ENCODE measurements around the gene CDC14A.

Gene CDC14A

GRCh38 chr1:100346387-100346786 is 5.9 kb upstream of the CDC14A start:
- Histone ChIP-seq H3K27me3 (ENCODE audit: control insufficient read depth in 1 of 2, insufficient read depth in 1 of 2, low read length in 2 of 2) (no peaks in the 10 kb centered on the region), H3K18ac (ENCODE audit: low read depth in 1 of 2, low read length in 2 of 2) (no peak overlapping the region), H3K23ac (ENCODE audit: low read length in 2 of 2) (no peak overlapping the region), H3K36me3 (ENCODE audit: control insufficient read depth in 1 of 2, insufficient read depth in 2 of 2, low read depth in 1 of 2, low read length in 2 of 2) (no peaks in the 10 kb centered on the region), H4K8ac (ENCODE audit: low read length) (no peak overlapping the region), H2AFZ (ENCODE audit: low read depth, low read length) (no peak overlapping the region), H2BK120ac (ENCODE audit: low read depth, low read length) (no peak overlapping the region), H3K4ac (ENCODE audit: low read depth in 1 of 2, low read length in 2 of 2) (no peak overlapping the region), H2BK5ac (ENCODE audit: low read depth, low read length, poor library complexity, severe bottlenecking) (no peak overlapping the region), H3K9me3 (ENCODE audit: control insufficient read depth, low read length) (no peaks in the 10 kb centered on the region), H3K4me1 (ENCODE audit: control insufficient read depth, insufficient read depth, low read depth, low read length) (peaks cover 3% of the 10 kb centered on the region), H2BK15ac (ENCODE audit: low read depth, poor library complexity, severe bottlenecking) (no peak overlapping the region), H3K14ac (ENCODE audit: low read length in 2 of 2) (no peak overlapping the region), H3K4me2 (ENCODE audit: low read length, poor library complexity, severe bottlenecking) (no peak overlapping the region), H3K79me1 (replicated peaks; ENCODE audit: low read length, poor library complexity, severe bottlenecking) (no peaks in the 10 kb centered on the region), H3K4me3 (ENCODE audit: insufficient read depth in 1 of 2, low read depth in 1 of 2, low read length in 2 of 2) (no peak overlapping the region), H3K27ac (ENCODE audit: low read length, poor library complexity, severe bottlenecking) (no peak overlapping the region), H4K91ac (ENCODE audit: low read length) (no peak overlapping the region), H2AK5ac (ENCODE audit: low read length, severe bottlenecking) (no peak overlapping the region), H3K9ac (ENCODE audit: low read length) (no peak overlapping the region), H2BK12ac (ENCODE audit: low read length in 2 of 2) (no peak overlapping the region)
- DNase-seq, result no peak
- WGBS, result 89% methylated on average over 1 of the region's 2 CpGs

GRCh38 chr1:100347009-100347966 is 5.0 kb upstream of the CDC14A start:
- Histone ChIP-seq H4K91ac (ENCODE audit: low read length) (no peak overlapping the region), H2AFZ (ENCODE audit: low read depth, low read length) (no peak overlapping the region), H3K79me1 (replicated peaks; ENCODE audit: low read length, poor library complexity, severe bottlenecking) (no peaks in the 10 kb centered on the region), H3K4me3 (ENCODE audit: insufficient read depth in 1 of 2, low read depth in 1 of 2, low read length in 2 of 2) (no peak overlapping the region), H3K9ac (ENCODE audit: low read length) (no peak overlapping the region), H3K27me3 (ENCODE audit: control insufficient read depth in 1 of 2, insufficient read depth in 1 of 2, low read length in 2 of 2) (no peaks in the 10 kb centered on the region), H2BK12ac (ENCODE audit: low read length in 2 of 2) (no peak overlapping the region), H3K23ac (ENCODE audit: low read length in 2 of 2) (no peak overlapping the region), H3K27ac (ENCODE audit: low read length, poor library complexity, severe bottlenecking) (no peak overlapping the region), H2BK120ac (ENCODE audit: low read depth, low read length) (no peak overlapping the region), H3K4me2 (ENCODE audit: low read length, poor library complexity, severe bottlenecking) (no peak overlapping the region), H2AK5ac (ENCODE audit: low read length, severe bottlenecking) (no peak overlapping the region), H2BK5ac (ENCODE audit: low read depth, low read length, poor library complexity, severe bottlenecking) (no peak overlapping the region), H3K18ac (ENCODE audit: low read depth in 1 of 2, low read length in 2 of 2) (no peak overlapping the region), H3K36me3 (ENCODE audit: control insufficient read depth in 1 of 2, insufficient read depth in 2 of 2, low read depth in 1 of 2, low read length in 2 of 2) (no peaks in the 10 kb centered on the region), H2BK15ac (ENCODE audit: low read depth, poor library complexity, severe bottlenecking) (no peak overlapping the region), H3K4me1 (ENCODE audit: control insufficient read depth, insufficient read depth, low read depth, low read length) (peaks cover 3% of the 10 kb centered on the region), H3K14ac (ENCODE audit: low read length in 2 of 2) (no peak overlapping the region), H4K8ac (ENCODE audit: low read length) (no peak overlapping the region), H3K9me3 (ENCODE audit: control insufficient read depth, low read length) (no peaks in the 10 kb centered on the region), H3K4ac (ENCODE audit: low read depth in 1 of 2, low read length in 2 of 2) (no peak overlapping the region)
- peak; percentile 5 for DNase-seq
- WGBS, result 89% methylated on average over 2 of the region's 5 CpGs

GRCh38 chr1:100348549-100349144 is 3.7 kb upstream of the CDC14A start:
- H3K79me1 ChIP-seq (replicated peaks; ENCODE audit: low read length, poor library complexity, severe bottlenecking), result peaks cover 11% of the 10 kb centered on the region
- H3K9ac ChIP-seq (ENCODE audit: low read length), result no peak overlapping the region
- 94% methylated on average over 9 of the region's 9 CpGs for WGBS
- no peak overlapping the region for H3K18ac ChIP-seq (ENCODE audit: low read depth in 1 of 2, low read length in 2 of 2)
- H3K23ac ChIP-seq (ENCODE audit: low read length in 2 of 2), result no peak overlapping the region
- H3K4me3 ChIP-seq (ENCODE audit: insufficient read depth in 1 of 2, low read depth in 1 of 2, low read length in 2 of 2), result no peak overlapping the region
- H2BK120ac ChIP-seq (ENCODE audit: low read depth, low read length), result no peak overlapping the region
- no peak overlapping the region for H4K91ac ChIP-seq (ENCODE audit: low read length)
- peaks cover 8% of the 10 kb centered on the region for H3K4me1 ChIP-seq (ENCODE audit: control insufficient read depth, insufficient read depth, low read depth, low read length)
- no peak overlapping the region for H2BK5ac ChIP-seq (ENCODE audit: low read depth, low read length, poor library complexity, severe bottlenecking)
- no peak overlapping the region for H3K4me2 ChIP-seq (ENCODE audit: low read length, poor library complexity, severe bottlenecking)
- no peak overlapping the region for H2BK12ac ChIP-seq (ENCODE audit: low read length in 2 of 2)
- H3K14ac ChIP-seq (ENCODE audit: low read length in 2 of 2), result no peak overlapping the region
- H2AK5ac ChIP-seq (ENCODE audit: low read length, severe bottlenecking), result no peak overlapping the region
- no peaks in the 10 kb centered on the region for H3K36me3 ChIP-seq (ENCODE audit: control insufficient read depth in 1 of 2, insufficient read depth in 2 of 2, low read depth in 1 of 2, low read length in 2 of 2)
- H3K27me3 ChIP-seq (ENCODE audit: control insufficient read depth in 1 of 2, insufficient read depth in 1 of 2, low read length in 2 of 2), result no peaks in the 10 kb centered on the region
- H4K8ac ChIP-seq (ENCODE audit: low read length), result no peak overlapping the region
- no peak overlapping the region for H3K27ac ChIP-seq (ENCODE audit: low read length, poor library complexity, severe bottlenecking)
- no peak overlapping the region for H2BK15ac ChIP-seq (ENCODE audit: low read depth, poor library complexity, severe bottlenecking)
- no peak overlapping the region for H2AFZ ChIP-seq (ENCODE audit: low read depth, low read length)
- H3K9me3 ChIP-seq (ENCODE audit: control insufficient read depth, low read length), result no peaks in the 10 kb centered on the region
- no peak overlapping the region for H3K4ac ChIP-seq (ENCODE audit: low read depth in 1 of 2, low read length in 2 of 2)
- no peak for DNase-seq

- no peak overlapping the region for H2BK5ac ChIP-seq (ENCODE audit: low read depth, low read length, poor library complexity, severe bottlenecking)
- H2BK120ac ChIP-seq (ENCODE audit: low read depth, low read length), result no peak overlapping the region
- H3K18ac ChIP-seq (ENCODE audit: low read depth in 1 of 2, low read length in 2 of 2), result no peak overlapping the region
- H3K27ac ChIP-seq (ENCODE audit: low read length, poor library complexity, severe bottlenecking), result no peak overlapping the region
- H2AFZ ChIP-seq (ENCODE audit: low read depth, low read length), result no peak overlapping the region
- no peak overlapping the region for H3K4me2 ChIP-seq (ENCODE audit: low read length, poor library complexity, severe bottlenecking)
- no peak overlapping the region for H4K91ac ChIP-seq (ENCODE audit: low read length)
- H3K23ac ChIP-seq (ENCODE audit: low read length in 2 of 2), result no peak overlapping the region
- no peaks in the 10 kb centered on the region for H3K36me3 ChIP-seq (ENCODE audit: control insufficient read depth in 1 of 2, insufficient read depth in 2 of 2, low read depth in 1 of 2, low read length in 2 of 2)
- no peak overlapping the region for H3K4me3 ChIP-seq (ENCODE audit: insufficient read depth in 1 of 2, low read depth in 1 of 2, low read length in 2 of 2)
- H3K9ac ChIP-seq (ENCODE audit: low read length), result no peak overlapping the region
- H3K27me3 ChIP-seq (ENCODE audit: control insufficient read depth in 1 of 2, insufficient read depth in 1 of 2, low read length in 2 of 2), result no peaks in the 10 kb centered on the region
- no peak overlapping the region for H4K8ac ChIP-seq (ENCODE audit: low read length)
- no peaks in the 10 kb centered on the region for H3K9me3 ChIP-seq (ENCODE audit: control insufficient read depth, low read length)
- no peak overlapping the region for H2AK5ac ChIP-seq (ENCODE audit: low read length, severe bottlenecking)
- no CpG with 5 or more reads among the region's 4 CpGs for WGBS
- H3K79me1 ChIP-seq (replicated peaks; ENCODE audit: low read length, poor library complexity, severe bottlenecking), result peaks cover 11% of the 10 kb centered on the region
- H2BK12ac ChIP-seq (ENCODE audit: low read length in 2 of 2), result no peak overlapping the region
- H3K4me1 ChIP-seq (ENCODE audit: control insufficient read depth, insufficient read depth, low read depth, low read length), result peaks cover 8% of the 10 kb centered on the region
- no peak overlapping the region for H3K4ac ChIP-seq (ENCODE audit: low read depth in 1 of 2, low read length in 2 of 2)
- no peak overlapping the region for H3K14ac ChIP-seq (ENCODE audit: low read length in 2 of 2)
- H2BK15ac ChIP-seq (ENCODE audit: low read depth, poor library complexity, severe bottlenecking), result no peak overlapping the region
- DNase-seq, result no peak
Measured at GRCh38 chr1:100349246-100349645, 3.1 kb upstream of the CDC14A start.
